Measurements from ENCODE around the gene ASCL4.

GRCh38 chr12:107807471-107808150, 33.1 kb downstream of the ASCL4 start:
- no peak for TF ChIP-seq RAD21 (IDR thresholded peaks at IDR 0.05; ENCODE audit: low read depth)
- TF ChIP-seq MAX (IDR thresholded peaks at IDR 0.05), result no peak
- no peak for TF ChIP-seq YY1 (IDR thresholded peaks at IDR 0.05; ENCODE audit: low read depth)
- TF ChIP-seq ZBTB7A (IDR thresholded peaks at IDR 0.05; ENCODE audit: low read depth), result no peak
- no peak for TF ChIP-seq REST (IDR thresholded peaks at IDR 0.05; ENCODE audit: low read depth)
- TF ChIP-seq TAF1 (IDR thresholded peaks at IDR 0.05; ENCODE audit: low read depth), result no peak

Measured in Ishikawa (cell line).